ENCODE results near the gene SMURF1. TPM values are rescaled to one million over a fixed set of nuclear protein-coding genes. Genes with fewer than 3 reads are reported as not detected.
A peak's percentile ranks its signal among the peaks of the same experiment; 100 is the strongest.

The SMURF1 gene
- total and polyA plus RNA-seq, 7 donors = 8.4 to 18.0 (median 14.1) TPM

DNA sequence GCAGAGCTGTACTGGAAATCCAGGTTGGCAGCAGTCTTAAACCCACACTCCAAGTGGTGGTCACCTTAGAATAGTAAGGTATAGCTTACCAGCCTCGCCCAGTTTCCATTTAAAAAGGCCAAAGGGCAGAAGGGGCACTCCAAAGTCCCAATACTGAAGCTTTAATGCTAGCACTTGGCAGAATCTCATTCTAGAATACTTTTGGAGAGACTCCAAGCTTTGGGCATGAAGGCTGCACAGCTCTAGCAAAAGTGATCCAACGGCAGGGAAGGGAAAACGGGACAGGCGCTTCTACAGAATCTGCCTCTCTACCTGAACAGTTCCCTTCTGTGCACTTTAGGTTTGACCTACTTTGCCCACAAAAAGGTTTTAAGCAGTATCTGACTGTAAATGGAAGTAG, 19.7 kb downstream of the SMURF1 start:
- TF ChIP-seq POLR2A (IDR thresholded peaks at IDR 0.05) = no peak
- no peak for TF ChIP-seq EP300 (IDR thresholded peaks at IDR 0.05)
- TF ChIP-seq POLR2AphosphoS5 (IDR thresholded peaks at IDR 0.05) = no peak
- TF ChIP-seq, protein P1, sequence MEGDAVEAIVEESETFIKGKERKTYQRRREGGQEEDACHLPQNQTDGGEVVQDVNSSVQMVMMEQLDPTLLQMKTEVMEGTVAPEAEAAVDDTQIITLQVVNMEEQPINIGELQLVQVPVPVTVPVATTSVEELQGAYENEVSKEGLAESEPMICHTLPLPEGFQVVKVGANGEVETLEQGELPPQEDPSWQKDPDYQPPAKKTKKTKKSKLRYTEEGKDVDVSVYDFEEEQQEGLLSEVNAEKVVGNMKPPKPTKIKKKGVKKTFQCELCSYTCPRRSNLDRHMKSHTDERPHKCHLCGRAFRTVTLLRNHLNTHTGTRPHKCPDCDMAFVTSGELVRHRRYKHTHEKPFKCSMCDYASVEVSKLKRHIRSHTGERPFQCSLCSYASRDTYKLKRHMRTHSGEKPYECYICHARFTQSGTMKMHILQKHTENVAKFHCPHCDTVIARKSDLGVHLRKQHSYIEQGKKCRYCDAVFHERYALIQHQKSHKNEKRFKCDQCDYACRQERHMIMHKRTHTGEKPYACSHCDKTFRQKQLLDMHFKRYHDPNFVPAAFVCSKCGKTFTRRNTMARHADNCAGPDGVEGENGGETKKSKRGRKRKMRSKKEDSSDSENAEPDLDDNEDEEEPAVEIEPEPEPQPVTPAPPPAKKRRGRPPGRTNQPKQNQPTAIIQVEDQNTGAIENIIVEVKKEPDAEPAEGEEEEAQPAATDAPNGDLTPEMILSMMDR (IDR thresholded peaks at IDR 0.05) = no peak
- Histone ChIP-seq H3K27me3 (no peaks in the 10 kb centered on the region), H3K9me3 (no peaks in the 10 kb centered on the region), H3K4me3 (no peak overlapping the region), H3K36me3 (no peaks in the 10 kb centered on the region), H3K4me1 (peaks cover 0 to 82% (median 68%) of the 10 kb centered on the region in 4 donors), H3K27ac (peak overlapping the region in 3 of 4 donors; percentile 27 to 44 (median 41))
- intact Hi-C loops (cut with DNase I) = no loop called here
- 65 to 86% methylated on average over 4 of the region's 4 CpGs for WGBS, 2 donors
- DNase-seq = no peak

DNA sequence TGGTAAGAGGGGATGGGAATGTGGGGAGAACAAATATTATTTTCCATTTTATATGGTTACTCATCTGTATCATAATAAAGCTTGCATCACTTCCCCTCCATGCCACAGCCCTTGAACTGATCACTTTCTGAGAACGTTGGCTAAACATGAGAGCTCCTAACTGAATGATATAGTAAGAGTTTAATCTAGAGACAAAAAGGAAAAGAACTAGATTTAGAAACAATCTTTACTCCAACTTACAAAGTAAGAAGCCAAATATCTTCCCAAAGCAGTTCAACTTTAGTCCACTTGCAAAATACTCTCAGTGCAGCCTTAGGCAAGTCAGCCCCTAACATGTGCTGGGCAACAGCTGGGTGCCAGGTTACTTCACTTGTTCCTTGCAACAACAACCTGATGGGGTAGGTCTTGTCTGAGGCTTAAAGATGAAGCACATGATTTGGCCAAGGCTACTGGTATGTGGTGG, 20.3 kb downstream of the SMURF1 start:
- TF ChIP-seq, protein P1 (IDR thresholded peaks at IDR 0.05) = no peak
- TF ChIP-seq POLR2A (IDR thresholded peaks at IDR 0.05) = no peak
- Histone ChIP-seq H3K36me3 (no peaks in the 10 kb centered on the region), H3K9me3 (no peaks in the 10 kb centered on the region), H3K27ac (peak overlapping the region in 3 of 4 donors; percentile 27 to 44 (median 41)), H3K4me3 (no peak overlapping the region), H3K27me3 (no peaks in the 10 kb centered on the region), H3K4me1 (peaks cover 0 to 78% (median 65%) of the 10 kb centered on the region in 4 donors)
- no peak for DNase-seq
- 21 to 41% methylated on average over 1 of the region's 1 CpG for WGBS, 2 donors
- intact Hi-C loops (cut with DNase I) = no loop called here

DNA sequence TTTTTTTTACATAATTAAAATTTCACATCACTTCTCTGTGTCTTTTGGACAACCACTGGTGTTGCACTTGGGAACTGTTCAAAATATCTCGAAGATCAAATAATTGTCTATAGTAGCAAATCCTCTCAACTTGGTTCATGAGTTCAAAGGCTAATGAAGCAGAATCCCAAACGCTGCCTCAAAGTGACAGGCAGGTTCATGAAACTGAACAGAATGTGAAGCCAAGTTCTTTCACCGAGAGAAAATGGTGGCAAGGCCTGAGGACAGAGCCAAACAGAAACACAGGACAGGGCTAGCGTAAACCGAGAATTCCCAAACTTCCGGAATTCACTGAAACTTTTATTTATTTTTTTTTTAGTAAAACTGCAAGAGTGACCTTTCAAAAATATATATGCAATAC, 21.1 kb downstream of the SMURF1 start:
- intact Hi-C loops (cut with DNase I) = no loop called here
- TF ChIP-seq, protein P1 (IDR thresholded peaks at IDR 0.05) = no peak
- no peak for TF ChIP-seq POLR2A (IDR thresholded peaks at IDR 0.05)
- Histone ChIP-seq H3K36me3 (no peaks in the 10 kb centered on the region), H3K27me3 (no peaks in the 10 kb centered on the region), H3K27ac (peak overlapping the region in 1 of 4 donors; percentile 41), H3K9me3 (no peaks in the 10 kb centered on the region), H3K4me1 (peaks cover 0 to 70% (median 59%) of the 10 kb centered on the region in 4 donors), H3K4me3 (no peak overlapping the region)
- WGBS, 2 donors = 84 to 88% methylated on average over 6 of the region's 6 CpGs
- DNase-seq = no peak

DNA sequence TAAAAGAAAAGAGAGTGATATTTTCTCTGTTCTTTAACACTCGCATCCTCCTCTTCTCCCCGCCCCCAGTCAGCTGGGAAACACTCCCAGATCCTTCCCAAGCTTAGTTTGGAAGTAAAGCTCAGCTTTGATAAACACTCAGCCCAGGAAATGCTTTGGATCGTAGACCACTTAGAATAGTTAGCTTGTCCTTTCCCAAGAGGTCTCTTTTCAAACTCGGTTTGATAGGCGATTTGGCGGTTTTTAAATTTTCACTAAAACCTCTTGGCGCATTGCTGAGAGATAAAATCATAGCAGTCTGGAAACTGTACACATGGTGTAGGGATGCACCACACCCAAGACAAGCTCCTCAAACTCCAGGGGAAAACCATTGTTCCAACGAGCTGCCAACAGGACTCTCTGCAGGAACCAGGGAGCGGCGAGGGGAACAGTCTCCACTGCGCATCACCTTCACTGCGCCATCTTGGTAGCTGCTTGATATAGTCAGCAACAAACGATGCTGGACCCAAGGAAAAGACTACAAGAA, 22.3 kb downstream of the SMURF1 start:
- Histone ChIP-seq H3K4me3 (peak overlapping the region in 1 of 4 donors; percentile 0), H3K36me3 (no peaks in the 10 kb centered on the region), H3K27me3 (no peaks in the 10 kb centered on the region), H3K9me3 (no peaks in the 10 kb centered on the region), H3K27ac (peak overlapping the region; percentile 54 to 73 (median 68)), H3K4me1 (peaks cover 0 to 61% (median 52%) of the 10 kb centered on the region in 4 donors)
- intact Hi-C loops (cut with DNase I) = no loop called here
- no peak for DNase-seq
- TF ChIP-seq POLR2A (IDR thresholded peaks at IDR 0.05) (no peak), POLR2AphosphoS5 (IDR thresholded peaks at IDR 0.05) (peak in 1 of 4 donors; percentile 3)
- WGBS, 2 donors = 80 to 82% methylated on average over 13 of the region's 13 CpGs

DNA sequence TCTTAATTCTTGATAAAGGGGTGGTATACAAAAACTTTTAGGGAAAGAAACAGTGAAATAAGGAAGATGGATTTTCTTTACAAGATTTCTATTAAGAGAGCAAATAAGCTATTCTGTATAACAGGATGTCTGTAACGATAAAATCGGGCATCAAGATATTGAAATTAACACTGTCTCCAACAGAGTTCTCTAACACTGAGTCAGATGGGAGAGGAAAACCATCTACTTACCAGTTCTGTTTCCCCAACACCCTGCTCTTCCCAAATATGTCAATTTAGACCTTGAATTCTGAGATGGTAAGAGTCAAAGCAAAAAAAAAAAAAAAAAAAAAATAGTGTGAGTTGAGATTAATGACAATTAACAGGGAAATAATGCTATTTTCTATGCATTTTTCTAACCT, 23.0 kb downstream of the SMURF1 start:
- Histone ChIP-seq H3K4me1 (peaks cover 0 to 61% (median 51%) of the 10 kb centered on the region in 4 donors), H3K36me3 (no peaks in the 10 kb centered on the region), H3K27ac (peak overlapping the region; percentile 54 to 73 (median 68)), H3K9me3 (no peaks in the 10 kb centered on the region), H3K27me3 (no peaks in the 10 kb centered on the region), H3K4me3 (no peak overlapping the region)
- 55 to 81% methylated on average over 2 of the region's 2 CpGs for WGBS, 2 donors
- intact Hi-C loops (cut with DNase I) = no loop called here
- no peak for DNase-seq
- TF ChIP-seq POLR2A (IDR thresholded peaks at IDR 0.05) (no peak), EP300 (IDR thresholded peaks at IDR 0.05) (no peak), POLR2AphosphoS5 (IDR thresholded peaks at IDR 0.05) (no peak)
- TF ChIP-seq, protein P1 (IDR thresholded peaks at IDR 0.05) = no peak

Measured in sigmoid colon (tissue), 7 donors.